Uterus (tissue), 4 donors: ENCODE data around the gene WDR44. TPM values are rescaled to one million over a fixed set of nuclear protein-coding genes. Genes with fewer than 3 reads are reported as not detected.
"Not testable (repeated sequence)": the region's sequence is repeated elsewhere in the genome, so short reads cannot be mapped to it uniquely, and the experiment has no call there.

Experiments used
- DNase-seq, 2 donors: peaks; one replicate each; pipeline ENCODE4 v3.0.0-alpha.2; 2019 to 2020
- H3K27ac ChIP-seq, 2 donors: fragments of 200-600 bp; sonication (generic); 1 replicate in 1 of 2; 2 replicates in 1 of 2; pipeline ENCODE4 v1.5.1; 2016 to 2018
- H3K27me3 ChIP-seq, 2 donors: fragments of 200-600 bp; sonication (generic); one replicate each; pipeline ENCODE4 v1.5.1; 2018 to 2019; ENCODE audit warnings: control low read depth in 1 of 2
- H3K36me3 ChIP-seq, 2 donors: fragments of 200-600 bp; sonication (generic); one replicate each; pipeline ENCODE4 v1.5.1; 2019; ENCODE audit warnings: control low read depth in 1 of 2
- H3K4me1 ChIP-seq, 2 donors: fragments of 200-600 bp; sonication (generic); one replicate each; pipeline ENCODE4 v1.5.1; 2018 to 2019; ENCODE audit warnings: control low read depth in 1 of 2
- H3K4me3 ChIP-seq, 2 donors: fragments of 200-600 bp; sonication (generic); 1 replicate in 1 of 2; 2 replicates in 1 of 2; pipeline ENCODE4 v1.5.1; 2018 to 2019; ENCODE audit warnings: mild to moderate bottlenecking in 1 of 2
- H3K9me3 ChIP-seq, 2 donors: fragments of 200-600 bp; sonication (generic); one replicate each; pipeline ENCODE4 v1.5.1; 2019; ENCODE audit warnings: control low read depth in 1 of 2
- CTCF ChIP-seq, 4 experiments: fragments of 200-600 bp in 2 of 4; fragments of 450-650 bp in 2 of 4; sonication (generic) in 2 of 4; IDR thresholded peaks; one replicate each; pipeline ENCODE4 v1.5.1; 2016 to 2019; ENCODE audit warnings: antibody characterized with exemption in 4 of 4, mild to moderate bottlenecking in 2 of 4, moderate library complexity in 1 of 4
- POLR2A ChIP-seq, 2 donors: fragments of 450-650 bp; IDR thresholded peaks; one replicate each; pipeline ENCODE4 v1.6.1; 2016; ENCODE audit warnings: antibody characterized with exemption in 2 of 2, mild to moderate bottlenecking in 1 of 2, moderate library complexity in 1 of 2
- intact Hi-C: fragments of 100-400 bp; cut with DNase I; formaldehyde crosslinking; loops from one replicate; pipeline ENCODE4 v1.15.1; 2023; ENCODE audit warnings: low total_unique reads
- total RNA-seq, 4 donors: library from RNA; depleted of rRNA in 3 of 4; stranded (reverse); fragments of >200 nt in 3 of 4; gene quantifications; one replicate each; pipeline versions ENCODE4 v1.1.0 to v1.2.4, GENCODE V29; 2014 to 2023
- donor health status: DM: yes; HTN: yes; CAD: no.

Gene WDR44
- total RNA-seq, 4 donors from 2014 or later = 11.5 to 26.4 (median 18.4) TPM

DNA sequence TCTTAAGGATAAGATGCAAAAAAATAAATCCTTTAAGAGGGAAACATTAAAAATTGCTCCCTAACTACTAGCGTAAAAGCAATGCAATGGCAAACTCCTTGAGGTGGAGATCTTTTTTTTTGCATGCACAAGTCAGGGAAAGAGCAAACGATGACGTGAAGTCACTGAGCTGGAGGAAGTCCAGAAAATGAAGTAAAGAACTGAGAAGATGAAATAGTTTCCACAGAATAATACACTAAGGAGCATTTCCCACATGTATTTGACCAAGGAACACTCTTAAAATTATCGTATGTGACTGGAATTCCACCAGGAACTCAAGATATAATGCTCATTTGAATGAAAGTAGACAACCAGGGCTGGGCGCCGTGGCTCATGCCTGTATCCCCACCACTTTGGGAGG, 128.7 kb downstream of the WDR44 start:
- intact Hi-C loops = no loop called here
- Histone ChIP-seq H3K36me3 (no peaks in the 10 kb centered on the region), H3K9me3 (no peaks in the 10 kb centered on the region), H3K4me3 (no peak overlapping the region), H3K4me1 (no peaks in the 10 kb centered on the region), H3K27me3 (no peaks in the 10 kb centered on the region), H3K27ac (no peak overlapping the region)
- TF ChIP-seq POLR2A (IDR thresholded peaks at IDR 0.05) (no peak), CTCF (IDR thresholded peaks at IDR 0.05) (no peak)
- no peak for DNase-seq

DNA sequence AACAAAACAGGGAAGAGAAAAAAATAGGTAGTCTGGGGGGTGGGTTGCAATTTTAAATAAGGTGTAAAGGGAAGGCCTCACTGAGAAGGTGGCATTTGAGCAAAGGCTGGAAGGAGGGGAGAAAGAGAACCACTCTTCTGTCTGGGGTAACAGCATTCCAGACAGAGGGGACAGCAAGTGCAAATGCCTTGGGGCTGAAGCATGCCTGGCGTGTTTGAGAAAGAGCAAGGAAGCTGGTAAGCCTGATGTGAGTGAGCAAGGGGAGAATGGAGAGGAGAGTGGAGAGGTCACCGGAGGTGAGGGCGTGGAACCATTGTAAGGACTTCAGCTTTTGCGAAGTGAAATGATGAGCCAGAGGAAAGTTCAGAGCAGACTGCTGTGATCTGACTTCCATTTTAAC, 130.0 kb downstream of the WDR44 start:
- intact Hi-C loops = no loop called here

GRCh38 chrX:118480172-118480571, 134.3 kb downstream of the WDR44 start:
- no peak for DNase-seq
- H3K9me3 ChIP-seq = no peaks in the 10 kb centered on the region
- no peaks in the 10 kb centered on the region for H3K4me1 ChIP-seq
- intact Hi-C loops = no loop called here
- no peak for TF ChIP-seq CTCF (IDR thresholded peaks at IDR 0.05)
- TF ChIP-seq POLR2A (IDR thresholded peaks at IDR 0.05) = no peak
- H3K27ac ChIP-seq = no peak overlapping the region
- H3K4me3 ChIP-seq = no peak overlapping the region
- no peaks in the 10 kb centered on the region for H3K27me3 ChIP-seq
- no peaks in the 10 kb centered on the region for H3K36me3 ChIP-seq

More for the DNA sequence above, 130.0 kb downstream of the WDR44 start:
- TF ChIP-seq CTCF (IDR thresholded peaks at IDR 0.05) (no peak), POLR2A (IDR thresholded peaks at IDR 0.05) (no peak)
- H3K4me1 ChIP-seq = no peaks in the 10 kb centered on the region
- no peaks in the 10 kb centered on the region for H3K9me3 ChIP-seq
- H3K27me3 ChIP-seq = no peaks in the 10 kb centered on the region
- no peaks in the 10 kb centered on the region for H3K36me3 ChIP-seq
- no peak overlapping the region for H3K4me3 ChIP-seq
- DNase-seq = no peak
- H3K27ac ChIP-seq = no peak overlapping the region

- DNase-seq, H3K36me3 ChIP-seq, H3K27ac ChIP-seq, intact Hi-C loops, H3K27me3 ChIP-seq, H3K9me3 ChIP-seq, H3K4me1 ChIP-seq, H3K4me3 ChIP-seq: not testable (repeated sequence)
Observed at GRCh38 chrX:118482384-118482783, 136.5 kb downstream of the WDR44 start.

- H3K4me3 ChIP-seq = no peak overlapping the region
- H3K27me3 ChIP-seq = no peaks in the 10 kb centered on the region
- H3K9me3 ChIP-seq = no peaks in the 10 kb centered on the region
- no peak for DNase-seq
- intact Hi-C loops = no loop called here
- TF ChIP-seq POLR2A (IDR thresholded peaks at IDR 0.05) (no peak), CTCF (IDR thresholded peaks at IDR 0.05) (no peak)
- no peaks in the 10 kb centered on the region for H3K36me3 ChIP-seq
- no peaks in the 10 kb centered on the region for H3K4me1 ChIP-seq
- H3K27ac ChIP-seq = no peak overlapping the region
Observed at GRCh38 chrX:118484216-118484903, 138.5 kb downstream of the WDR44 start.

DNA sequence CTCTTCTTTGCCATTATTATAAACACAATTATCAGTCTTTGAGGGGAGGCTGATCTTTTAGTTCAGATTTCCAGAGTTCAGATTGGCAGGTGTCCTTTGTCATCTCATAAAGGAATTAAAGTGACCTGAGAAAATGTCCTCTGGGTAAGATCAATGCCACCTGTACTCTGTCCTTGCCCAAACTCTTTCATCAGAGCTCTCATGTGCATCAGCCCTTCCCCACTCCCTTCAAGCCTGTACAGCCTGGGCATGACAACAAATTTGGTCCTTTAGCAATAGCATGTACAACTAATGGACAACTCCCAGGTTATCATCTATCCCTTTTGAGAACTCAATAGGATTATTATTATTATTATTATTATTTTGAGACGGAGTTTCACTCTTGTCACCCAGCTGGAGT, 140.8 kb downstream of the WDR44 start:
- H3K27me3 ChIP-seq, intact Hi-C loops, H3K27ac ChIP-seq: not testable (repeated sequence)

More for the DNA sequence above, 140.8 kb downstream of the WDR44 start:
- H3K4me1 ChIP-seq, H3K9me3 ChIP-seq, H3K4me3 ChIP-seq, DNase-seq, H3K36me3 ChIP-seq: not testable (repeated sequence)
